Ectodermal cell (in vitro differentiated cells): ENCODE results near the gene ZHX3.

Experiments
- H3K27ac ChIP-seq: 2 replicates; pipeline ENCODE4 v1.7.0; 2013; ENCODE audit warnings: mild to moderate bottlenecking, low read depth, low read length; ENCODE audit not compliant: insufficient read depth, poor library complexity, severe bottlenecking
- H3K27me3 ChIP-seq: 2 replicates; pipeline ENCODE4 v1.7.0; 2013; ENCODE audit warnings: mild to moderate bottlenecking, low read length; ENCODE audit not compliant: insufficient read depth, control insufficient read depth, poor library complexity, severe bottlenecking
- H3K36me3 ChIP-seq: one replicate; pipeline ENCODE4 v1.7.0; 2013; ENCODE audit warnings: low read length; ENCODE audit not compliant: control insufficient read depth, insufficient read depth
- H3K4me1 ChIP-seq: one replicate; pipeline ENCODE4 v1.7.0; 2013; ENCODE audit warnings: low read length; ENCODE audit not compliant: control insufficient read depth, insufficient read depth
- H3K4me3 ChIP-seq: 2 replicates; pipeline ENCODE4 v1.7.0; 2013; ENCODE audit warnings: low read depth, low read length, control low read depth; ENCODE audit not compliant: insufficient read depth
- H3K9me3 ChIP-seq: 2 replicates; pipeline ENCODE4 v1.7.0; 2013; ENCODE audit warnings: mild to moderate bottlenecking, low read length, moderate library complexity; ENCODE audit not compliant: control insufficient read depth
- WGBS, 2 experiments: methylation state at CpG; one replicate each; pipeline ENCODE4 v1.1.7; 2013; ENCODE audit warnings: missing lambda C conversion rate in 2 of 2; 5-methylcytosine and 5-hydroxymethylcytosine counted together

The ZHX3 gene

GRCh38 chr20:41274152-41274551 lies 43.4 kb downstream of the ZHX3 start:
- H3K9me3 ChIP-seq = no peaks in the 10 kb centered on the region
- H3K27me3 ChIP-seq = no peaks in the 10 kb centered on the region
- 95 to 98% methylated on average over 4 to 5 of the region's 5 CpGs for WGBS, 2 experiments
- H3K4me3 ChIP-seq = no peak overlapping the region
- H3K27ac ChIP-seq = no peak overlapping the region
- no peaks in the 10 kb centered on the region for H3K36me3 ChIP-seq
- H3K4me1 ChIP-seq = no peaks in the 10 kb centered on the region

GRCh38 chr20:41273445-41273844 lies 44.1 kb downstream of the ZHX3 start:
- no peak overlapping the region for H3K27ac ChIP-seq
- no peaks in the 10 kb centered on the region for H3K36me3 ChIP-seq
- no peaks in the 10 kb centered on the region for H3K4me1 ChIP-seq
- H3K9me3 ChIP-seq = no peaks in the 10 kb centered on the region
- no peak overlapping the region for H3K4me3 ChIP-seq
- H3K27me3 ChIP-seq = no peaks in the 10 kb centered on the region

GRCh38 chr20:41272339-41272738 lies 45.2 kb downstream of the ZHX3 start:
- no peak overlapping the region for H3K27ac ChIP-seq
- H3K9me3 ChIP-seq = no peaks in the 10 kb centered on the region
- WGBS, 2 experiments = 85 to 95% methylated on average over 1 of the region's 1 CpG
- no peaks in the 10 kb centered on the region for H3K4me1 ChIP-seq
- H3K27me3 ChIP-seq = no peaks in the 10 kb centered on the region
- no peaks in the 10 kb centered on the region for H3K36me3 ChIP-seq
- no peak overlapping the region for H3K4me3 ChIP-seq

GRCh38 chr20:41268917-41269652 lies 48.4 kb downstream of the ZHX3 start:
- Histone ChIP-seq H3K9me3 (no peaks in the 10 kb centered on the region), H3K27me3 (no peaks in the 10 kb centered on the region), H3K36me3 (no peaks in the 10 kb centered on the region), H3K4me3 (no peak overlapping the region), H3K4me1 (no peaks in the 10 kb centered on the region), H3K27ac (no peak overlapping the region)
- WGBS, 2 experiments = 92 to 95% methylated on average over 4 of the region's 4 CpGs

- Histone ChIP-seq H3K9me3 (no peaks in the 10 kb centered on the region), H3K4me1 (no peaks in the 10 kb centered on the region), H3K36me3 (no peaks in the 10 kb centered on the region), H3K4me3 (no peak overlapping the region), H3K27ac (no peak overlapping the region), H3K27me3 (no peaks in the 10 kb centered on the region)
- WGBS, 2 experiments = 80 to 86% methylated on average over 1 of the region's 1 CpG
These were observed 49.1 kb downstream of the ZHX3 start for GRCh38 chr20:41268402-41268801.

- H3K36me3 ChIP-seq = no peaks in the 10 kb centered on the region
- no peaks in the 10 kb centered on the region for H3K4me1 ChIP-seq
- H3K27me3 ChIP-seq = no peaks in the 10 kb centered on the region
- no peaks in the 10 kb centered on the region for H3K9me3 ChIP-seq
- no peak overlapping the region for H3K4me3 ChIP-seq
- no peak overlapping the region for H3K27ac ChIP-seq
- WGBS, 2 experiments = 94 to 96% methylated on average over 2 of the region's 2 CpGs
These were observed 51.6 kb downstream of the ZHX3 start for GRCh38 chr20:41265938-41266337.

- H3K27me3 ChIP-seq = no peaks in the 10 kb centered on the region
- WGBS, 2 experiments = 81 to 99% methylated on average over 2 of the region's 2 CpGs
- H3K27ac ChIP-seq = no peak overlapping the region
- H3K4me3 ChIP-seq = no peak overlapping the region
- H3K36me3 ChIP-seq = no peaks in the 10 kb centered on the region
- no peaks in the 10 kb centered on the region for H3K9me3 ChIP-seq
- H3K4me1 ChIP-seq = no peaks in the 10 kb centered on the region
These were observed 52.7 kb downstream of the ZHX3 start for GRCh38 chr20:41264819-41265218.

GRCh38 chr20:41261790-41262717 lies 55.5 kb downstream of the ZHX3 start:
- Histone ChIP-seq H3K27ac (no peak overlapping the region), H3K36me3 (no peaks in the 10 kb centered on the region), H3K27me3 (no peaks in the 10 kb centered on the region), H3K4me3 (no peak overlapping the region), H3K9me3 (no peaks in the 10 kb centered on the region), H3K4me1 (no peaks in the 10 kb centered on the region)
- 89 to 92% methylated on average over 2 of the region's 2 CpGs for WGBS, 2 experiments

GRCh38 chr20:41261260-41261659 lies 56.3 kb downstream of the ZHX3 start:
- no peaks in the 10 kb centered on the region for H3K9me3 ChIP-seq
- H3K4me3 ChIP-seq = no peak overlapping the region
- H3K27me3 ChIP-seq = no peaks in the 10 kb centered on the region
- H3K36me3 ChIP-seq = no peaks in the 10 kb centered on the region
- no peaks in the 10 kb centered on the region for H3K4me1 ChIP-seq
- H3K27ac ChIP-seq = no peak overlapping the region

GRCh38 chr20:41260734-41261220 lies 56.8 kb downstream of the ZHX3 start:
- WGBS, 2 experiments = 92 to 93% methylated on average over 1 of the region's 1 CpG
- Histone ChIP-seq H3K4me3 (no peak overlapping the region), H3K27ac (no peak overlapping the region), H3K9me3 (no peaks in the 10 kb centered on the region), H3K36me3 (no peaks in the 10 kb centered on the region), H3K4me1 (no peaks in the 10 kb centered on the region), H3K27me3 (no peaks in the 10 kb centered on the region)
